Lower leg skin (tissue), 4 donors: ENCODE data around the gene C1orf159. TPM values are rescaled to one million over a fixed set of nuclear protein-coding genes. Genes with fewer than 3 reads are reported as not detected.

Source experiments
- DNase-seq, 2 donors: peaks; one replicate each; pipeline ENCODE4 v3.0.0-alpha.2; 2019; ENCODE audit warnings: low spot score in 2 of 2
- H3K4me3 ChIP-seq: fragments of 200-600 bp; sonication (generic); 2 replicates; pipeline ENCODE4 v1.5.1; 2017; ENCODE audit warnings: mild to moderate bottlenecking, low read depth; ENCODE audit not compliant: poor library complexity, severe bottlenecking
- CTCF ChIP-seq, 3 donors: fragments of 450-650 bp; IDR thresholded peaks; one replicate each; pipeline ENCODE4 v1.5.1; 2016; ENCODE audit warnings: antibody characterized with exemption in 3 of 3, mild to moderate bottlenecking in 3 of 3, moderate library complexity in 2 of 3
- POLR2A ChIP-seq, 2 donors: fragments of 450-650 bp; IDR thresholded peaks; one replicate each; pipeline ENCODE4 v1.6.1; 2016 to 2017; ENCODE audit warnings: antibody characterized with exemption in 2 of 2, mild to moderate bottlenecking in 1 of 2, moderate library complexity in 1 of 2
- WGBS, 2 donors: methylation state at CpG; one replicate each; pipeline ENCODE4 v1.1.5; 2018; 5-methylcytosine and 5-hydroxymethylcytosine counted together
- intact Hi-C: fragments of 100-400 bp; cut with DNase I; formaldehyde crosslinking; loops from one replicate; pipeline ENCODE4 v1.15.0; 2023; ENCODE audit warnings: low total_unique reads
- total RNA-seq, 4 donors: library from RNA; depleted of rRNA; stranded (reverse); fragments of >200 nt; gene quantifications; one replicate each; pipeline ENCODE4 v1.1.0, GENCODE V29; 2016

The C1orf159 gene
- total RNA-seq, result 10 to 100 TPM; 16.1 to 36.0 (median 21.5) TPM

GRCh38 chr1:1115786-1116700 lies at the start of gene C1orf159:
C1orf159 (minus strand) TSS chr1:1116089; CDS start chr1:1091543, 24,546 bp downstream.
- H3K4me3 ChIP-seq, result peak within 1 kb of the TSS; percentile 54
- DNase-seq, result peak; percentile 98 to 100
- 0% methylated on average over 5 to 34 of the region's 128 CpGs for WGBS, 2 donors
- TF ChIP-seq POLR2A (IDR thresholded peaks at IDR 0.05), result no peak
- TF ChIP-seq CTCF (IDR thresholded peaks at IDR 0.05), result no peak
- intact Hi-C loops, result no loop called here

GRCh38 chr1:1165485-1165884 lies 49.6 kb upstream of the C1orf159 start:
- no peak for TF ChIP-seq CTCF (IDR thresholded peaks at IDR 0.05)
- no peak for TF ChIP-seq POLR2A (IDR thresholded peaks at IDR 0.05)
- H3K4me3 ChIP-seq, result no peak overlapping the region
- intact Hi-C loops, result no loop called here
- DNase-seq, result no peak
- WGBS, 2 donors, result 45 to 74% methylated on average over 6 to 9 of the region's 12 CpGs

GRCh38 chr1:1164701-1165451 lies 49.0 kb upstream of the C1orf159 start:
- TF ChIP-seq CTCF (IDR thresholded peaks at IDR 0.05) (no peak), POLR2A (IDR thresholded peaks at IDR 0.05) (no peak)
- intact Hi-C loops, result no loop called here
- no peak overlapping the region for H3K4me3 ChIP-seq
- WGBS, 2 donors, result 46 to 59% methylated on average over 27 to 47 of the region's 48 CpGs
- DNase-seq, result no peak

GRCh38 chr1:1164361-1164700 lies 48.4 kb upstream of the C1orf159 start:
- intact Hi-C loops, result no loop called here
- 35 to 47% methylated on average over 25 to 26 of the region's 26 CpGs for WGBS, 2 donors
- DNase-seq, result no peak
- TF ChIP-seq CTCF (IDR thresholded peaks at IDR 0.05) (no peak), POLR2A (IDR thresholded peaks at IDR 0.05) (no peak)
- H3K4me3 ChIP-seq, result peak overlapping the region; percentile 19

- intact Hi-C loops, result no loop called here
- DNase-seq, result no peak
- H3K4me3 ChIP-seq, result peak overlapping the region; percentile 19
- TF ChIP-seq CTCF (IDR thresholded peaks at IDR 0.05), result no peak
- TF ChIP-seq POLR2A (IDR thresholded peaks at IDR 0.05), result no peak
- WGBS, 2 donors, result 61 to 66% methylated on average over 33 of the region's 33 CpGs
These were observed 47.7 kb upstream of the C1orf159 start for GRCh38 chr1:1163538-1164070.
